HG02840 (cell line): Measurements from ENCODE around the gene CCNH.

Experiments
- ATAC-seq: cut with Tn5 transposase; IDR thresholded peaks from one replicate; pipeline ENCODE4 v1.9.1; 2021; ENCODE audit warnings: mild to moderate bottlenecking, moderate library complexity, moderate number of reproducible peaks; ENCODE audit not compliant: unreplicated experiment, low FRiP score

The CCNH gene

DNA sequence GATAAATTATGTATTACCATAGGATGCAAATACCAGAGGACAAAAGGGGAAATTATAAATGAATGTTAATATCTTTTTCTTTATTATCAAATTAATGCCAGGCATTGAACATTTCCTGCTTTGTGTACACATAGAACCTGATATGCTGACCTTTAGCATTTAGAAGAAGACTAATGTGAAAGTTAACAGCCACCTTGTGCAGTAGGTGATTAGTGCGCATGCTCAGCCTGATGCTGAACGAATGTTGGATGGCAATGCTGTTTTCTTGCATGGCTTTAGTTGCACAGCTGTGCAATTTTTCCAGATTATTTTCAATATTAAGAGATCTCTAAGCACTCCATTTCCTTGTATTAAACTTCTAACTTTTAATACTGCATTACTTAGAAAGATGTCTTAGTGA is 45.5 kb downstream of the CCNH start:
- ATAC-seq = no peak

GRCh38 chr5:87361536-87362213 is 51.1 kb downstream of the CCNH start:
- ATAC-seq = no peak

DNA sequence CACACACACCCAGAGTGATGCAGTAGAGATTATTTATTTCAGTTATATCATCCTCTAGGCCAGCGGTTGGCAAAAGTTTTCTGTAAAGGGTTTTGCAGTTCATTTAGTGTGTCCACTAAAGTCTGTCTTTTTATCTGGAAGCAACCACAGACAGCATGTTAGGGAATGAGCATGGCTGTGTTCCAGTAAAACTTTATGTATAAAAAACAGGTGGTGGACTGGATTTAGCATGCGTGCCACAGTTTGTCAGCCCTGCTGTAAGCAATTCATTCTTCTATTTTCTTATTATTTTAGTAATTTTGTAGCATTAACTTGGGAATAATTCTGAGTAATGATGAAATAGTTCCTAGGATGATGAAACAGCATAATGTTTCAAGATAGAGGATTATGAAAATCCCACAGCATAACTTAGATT is 51.7 kb downstream of the CCNH start:
- no peak for ATAC-seq

- no peak for ATAC-seq
These were observed 52.6 kb downstream of the CCNH start for GRCh38 chr5:87360132-87360531.

GRCh38 chr5:87359106-87359505 is 53.6 kb downstream of the CCNH start:
- ATAC-seq = no peak

DNA sequence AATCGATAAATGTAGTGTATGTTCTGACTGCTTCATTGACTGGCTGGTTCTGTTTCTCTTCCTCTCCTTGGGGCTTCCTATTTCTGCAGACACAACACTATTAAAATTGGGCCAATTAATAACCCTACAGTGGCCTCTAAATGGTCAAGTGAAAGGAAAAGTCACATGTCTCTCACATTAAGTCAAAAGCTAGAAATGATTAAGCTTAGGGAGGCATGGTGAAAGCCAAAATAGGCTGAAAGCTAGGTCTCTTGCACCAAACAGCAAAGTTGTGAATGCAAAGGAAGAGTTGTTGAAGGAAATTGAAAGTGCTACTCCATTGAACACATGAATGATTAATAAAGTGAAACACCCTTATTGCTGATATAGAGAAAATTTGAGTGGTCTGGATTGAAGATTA is 58.2 kb downstream of the CCNH start:
- peak; percentile 68 for ATAC-seq

DNA sequence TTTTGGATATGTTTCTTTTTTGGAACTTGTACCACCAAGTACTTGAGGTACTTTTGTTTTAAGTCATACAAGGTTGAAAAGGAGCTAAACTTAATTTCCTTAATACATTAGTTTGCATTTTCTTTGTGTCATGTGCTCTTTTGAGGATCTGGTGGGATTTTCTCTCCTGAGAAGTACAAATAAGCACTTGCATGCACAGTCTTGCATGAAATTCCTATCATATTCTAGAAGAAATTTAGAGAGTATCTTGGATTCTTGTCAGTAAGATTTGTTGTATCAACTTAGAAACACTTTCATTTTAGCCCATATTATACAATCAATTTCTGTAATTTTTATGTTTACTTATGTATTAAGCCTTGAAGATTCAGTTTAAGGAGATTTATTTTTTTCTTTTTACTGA is 64.9 kb downstream of the CCNH start:
- no peak for ATAC-seq

- ATAC-seq = no peak
These were observed 65.5 kb downstream of the CCNH start for GRCh38 chr5:87347272-87347671.
